Breast epithelium (tissue), 3 donors: ENCODE results near the gene CST3.

Experiments used
- CTCF ChIP-seq, 3 donors: fragments of 450-650 bp; IDR thresholded peaks; one replicate each; pipeline ENCODE4 v1.5.1; 2016 to 2017; ENCODE audit warnings: antibody characterized with exemption in 3 of 3, mild to moderate bottlenecking in 3 of 3, moderate library complexity in 3 of 3
- POLR2A ChIP-seq: fragments of 450-650 bp; IDR thresholded peaks from one replicate; pipeline ENCODE4 v1.6.1; 2016; ENCODE audit warnings: antibody characterized with exemption, mild to moderate bottlenecking, moderate library complexity
- POLR2AphosphoS5 ChIP-seq, 3 donors: sonication (generic); formaldehyde crosslinking; IDR thresholded peaks; one replicate each; pipeline ENCODE4 v1.6.1; 2017; ENCODE audit warnings: antibody characterized with exemption in 3 of 3

- no peak for TF ChIP-seq POLR2A
- no peak for TF ChIP-seq CTCF (IDR thresholded peaks at IDR 0.05)
- no peak for TF ChIP-seq POLR2AphosphoS5 (IDR thresholded peaks at IDR 0.05)
These were observed 6.4 kb upstream of the CST3 start for GRCh38 chr20:23644164-23644563.
